Activated CD8-positive, alpha-beta memory T cell treated with anti-CD3 and anti-CD28 coated beads, Interleukin-2, amount 50 U/mL, for 24 hours (primary cell): ENCODE data around the gene CACNB4.

Experiments
- DNase-seq: peaks from one replicate; pipeline ENCODE4 v3.0.0-alpha.2; 2020; ENCODE audit errors: extremely low read depth

The CACNB4 gene

GRCh38 chr2:151975460-151976414 is 123.1 kb downstream of the CACNB4 start:
- no peak for DNase-seq

- DNase-seq: no peak
These were observed 123.9 kb downstream of the CACNB4 start for GRCh38 chr2:151974988-151975387.

GRCh38 chr2:151973901-151974199 is 125.0 kb downstream of the CACNB4 start:
- DNase-seq: no peak

- DNase-seq: no peak
These were observed 125.6 kb downstream of the CACNB4 start for GRCh38 chr2:151973013-151973900.

GRCh38 chr2:151972241-151973012 is 126.4 kb downstream of the CACNB4 start:
- no peak for DNase-seq

- DNase-seq: no peak
These were observed 127.4 kb downstream of the CACNB4 start for GRCh38 chr2:151971301-151972051.

GRCh38 chr2:151968770-151969470 is 129.9 kb downstream of the CACNB4 start:
- no peak for DNase-seq

- no peak for DNase-seq
These were observed 130.8 kb downstream of the CACNB4 start for GRCh38 chr2:151967829-151968722.

- DNase-seq: no peak
These were observed 133.0 kb downstream of the CACNB4 start for GRCh38 chr2:151965884-151966283.

GRCh38 chr2:151961558-151961957 is 137.3 kb downstream of the CACNB4 start:
- no peak for DNase-seq

GRCh38 chr2:151959238-151959637 is 139.6 kb downstream of the CACNB4 start:
- DNase-seq: no peak

DNA sequence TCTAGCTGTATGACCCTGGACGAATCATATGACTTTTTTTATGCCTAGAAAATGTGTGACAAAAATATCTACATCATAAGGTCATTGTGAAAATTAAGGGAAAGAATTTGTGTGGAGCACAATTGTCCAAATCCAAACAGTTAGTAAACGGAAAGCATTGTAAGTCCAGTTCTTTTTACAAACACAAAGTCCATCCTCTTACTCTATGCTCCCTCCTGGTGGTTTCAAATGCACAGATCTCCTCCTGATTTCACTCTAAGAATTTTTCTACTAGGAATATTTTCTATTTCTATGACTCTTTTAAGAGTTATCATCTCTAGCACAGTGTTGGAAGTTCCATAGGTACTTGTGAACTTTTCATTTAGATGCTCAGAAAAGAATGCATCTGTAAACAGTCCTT is 145.4 kb downstream of the CACNB4 start:
- no peak for DNase-seq

- DNase-seq: no peak
These were observed 146.0 kb downstream of the CACNB4 start for GRCh38 chr2:151952691-151953456.

GRCh38 chr2:151947813-151948165 is 151.1 kb downstream of the CACNB4 start:
- no peak for DNase-seq

GRCh38 chr2:151946899-151947812 is 151.7 kb downstream of the CACNB4 start:
- no peak for DNase-seq

GRCh38 chr2:151946250-151946884 is 152.5 kb downstream of the CACNB4 start:
- DNase-seq: no peak

GRCh38 chr2:151945602-151946001 is 153.2 kb downstream of the CACNB4 start:
- no peak for DNase-seq
